SK-N-SH (cell line): Measurements from ENCODE around the gene NDUFB2. TPM values are rescaled to one million over a fixed set of nuclear protein-coding genes. Genes with fewer than 3 reads are reported as not detected.

Source experiments
- CTCF ChIA-PET: fragments of 300-600, 350-600 bp; formaldehyde crosslinking; extraction: SDS; loops from one replicate; lab custom pipeline; 2021; lab: Yijun Ruan, JAX
- POLR2A ChIA-PET: fragments of 350-600 bp; sonication (Branson Sonifier 250); formaldehyde crosslinking; extraction: SDS; loops from one replicate; lab custom pipeline; 2020; ENCODE audit warnings: antibody characterized with exemption, inconsistent platforms; lab: Yijun Ruan, JAX
- DNase-seq: peaks from one replicate; pipeline ENCODE4 v3.0.0; 2012
- H2AFZ ChIP-seq: fragments of 200-600 bp; sonication (generic); 2 replicates; pipeline ENCODE4 v1.8.1; 2016; ENCODE audit warnings: antibody characterized with exemption, mild to moderate bottlenecking, low read depth
- H3F3A ChIP-seq: fragments of 200-600 bp; sonication (generic); replicated peaks from 2 replicates; pipeline ENCODE3; 2016; ENCODE audit warnings: antibody characterized with exemption, mild to moderate bottlenecking; ENCODE audit not compliant: insufficient read depth
- H3K27ac ChIP-seq, 2 experiments: fragments of 200-500 bp in 1 of 2; fragments of 200-600 bp in 1 of 2; sonication (Bioruptor generic) in 1 of 2; sonication (generic), shearing (Covaris generic) in 1 of 2; 2 replicates each; pipeline versions ENCODE4 v1.5.1 to v1.6.1; 2014 to 2016; ENCODE audit warnings: low read depth in 2 of 2, inconsistent platforms in 1 of 2, low read length in 1 of 2, mild to moderate bottlenecking in 1 of 2, mixed read lengths in 1 of 2
- H3K27me3 ChIP-seq: fragments of 200-600 bp; sonication (generic), shearing (Covaris generic); 2 replicates; pipeline ENCODE4 v1.6.1; 2016; ENCODE audit warnings: mixed run types; ENCODE audit not compliant: insufficient read depth
- H3K36me3 ChIP-seq, 2 experiments: fragments of 200-500 bp in 1 of 2; fragments of 200-600 bp in 1 of 2; sonication (Bioruptor generic) in 1 of 2; sonication (generic) in 1 of 2; replicated peaks in 1 of 2; 2 replicates each; pipeline versions ENCODE3 to v1.5.1; 2014 to 2016; ENCODE audit warnings: low read length in 1 of 2, mild to moderate bottlenecking in 1 of 2; ENCODE audit not compliant: insufficient read depth in 2 of 2, control insufficient read depth in 1 of 2
- H3K4me1 ChIP-seq, 2 experiments: fragments of 200-500 bp in 1 of 2; fragments of 200-600 bp in 1 of 2; sonication (Bioruptor generic) in 1 of 2; sonication (generic), shearing (Covaris generic) in 1 of 2; 2 replicates each; pipeline versions ENCODE4 v1.5.1 to v1.6.1; 2014 to 2016; ENCODE audit warnings: low read depth in 1 of 2, low read length in 1 of 2, mixed run types in 1 of 2; ENCODE audit not compliant: insufficient read depth in 2 of 2, control insufficient read depth in 1 of 2
- H3K4me2 ChIP-seq: fragments of 200-600 bp; sonication (generic), shearing (Covaris generic); 2 replicates; pipeline ENCODE4 v1.6.1; 2017; ENCODE audit warnings: mixed run types
- H3K4me3 ChIP-seq, 2 experiments: fragments of 200-500 bp in 1 of 2; fragments of 200-600 bp in 1 of 2; sonication (Bioruptor generic) in 1 of 2; sonication (generic), shearing (Covaris generic) in 1 of 2; 2 replicates each; pipeline versions ENCODE4 v1.5.1 to v1.8.1; 2014 to 2016; ENCODE audit warnings: low read depth in 2 of 2, inconsistent platforms in 1 of 2, low read length in 1 of 2, mild to moderate bottlenecking in 1 of 2, mixed read lengths in 1 of 2, moderate library complexity in 1 of 2
- H3K79me2 ChIP-seq: fragments of 200-600 bp; sonication (generic); 2 replicates; pipeline ENCODE4 v1.8.1; 2017; ENCODE audit warnings: mild to moderate bottlenecking; ENCODE audit not compliant: insufficient read depth
- H3K9ac ChIP-seq: fragments of 200-600 bp; sonication (generic); 2 replicates; pipeline ENCODE4 v1.6.1; 2017; ENCODE audit warnings: mixed run types
- H3K9me2 ChIP-seq: fragments of 200-600 bp; sonication (generic); 2 replicates; pipeline ENCODE4 v1.6.1; 2017; ENCODE audit warnings: mixed run types
- H3K9me3 ChIP-seq: fragments of 200-600 bp; sonication (generic); 2 replicates; pipeline ENCODE4 v1.6.1; 2017; ENCODE audit warnings: mixed run types, mild to moderate bottlenecking, moderate library complexity
- H4K20me1 ChIP-seq: fragments of 200-600 bp; sonication (generic); 2 replicates; pipeline ENCODE4 v1.6.1; 2017; ENCODE audit warnings: mild to moderate bottlenecking, mixed run types; ENCODE audit not compliant: insufficient read depth
- CTCF ChIP-seq: fragments of 200-600 bp; sonication (generic); IDR thresholded peaks from 2 replicates; pipeline ENCODE4 v1.6.1; 2017; ENCODE audit warnings: antibody characterized with exemption, mild to moderate bottlenecking, moderate library complexity
- EZH2phosphoT487 ChIP-seq: fragments of 200-600 bp; sonication (generic); IDR thresholded peaks from 2 replicates; pipeline ENCODE4 v1.6.1; 2017; ENCODE audit warnings: low read depth, mixed run types, mild to moderate bottlenecking, antibody characterized with exemption, moderate library complexity, borderline replicate concordance
- GATA2 ChIP-seq: sonication (generic); formaldehyde crosslinking; IDR thresholded peaks from 2 replicates; pipeline ENCODE4 v1.5.0; 2020; ENCODE audit warnings: mild to moderate bottlenecking, missing genetic modification reagents
- JUND ChIP-seq: IDR thresholded peaks from 2 replicates; pipeline ENCODE4 v1.4.0; 2012
- MAX ChIP-seq: IDR thresholded peaks from 2 replicates; pipeline ENCODE4 v1.4.0; 2012; ENCODE audit warnings: low read depth
- MXI1 ChIP-seq: IDR thresholded peaks from 2 replicates; pipeline ENCODE4 v1.6.1; 2012; ENCODE audit warnings: mild to moderate bottlenecking, low read depth, low read length, improper control_type of control experiment
- NFIC ChIP-seq: IDR thresholded peaks from 2 replicates; pipeline ENCODE4 v1.4.0; 2012; ENCODE audit warnings: borderline replicate concordance
- PBX3 ChIP-seq: IDR thresholded peaks from 2 replicates; pipeline ENCODE4; 2012
- POLR2AphosphoS5 ChIP-seq: IDR thresholded peaks from 2 replicates; pipeline ENCODE4 v1.6.1; 2012; ENCODE audit warnings: low read depth, low read length
- SMC3 ChIP-seq: IDR thresholded peaks from 2 replicates; pipeline ENCODE4 v1.6.1; 2012; ENCODE audit warnings: low read depth, low read length, improper control_type of control experiment
- TEAD4 ChIP-seq: IDR thresholded peaks from 2 replicates; pipeline ENCODE4 v1.4.0; 2012; ENCODE audit warnings: mild to moderate bottlenecking, borderline replicate concordance; ENCODE audit not compliant: insufficient read depth
- ZBTB33 ChIP-seq: IDR thresholded peaks from 2 replicates; pipeline ENCODE4 v1.4.0; 2012; ENCODE audit warnings: low read depth, borderline replicate concordance
- WGBS: methylation state at CpG from one replicate; pipeline ENCODE4 v1.1.6; 2017; ENCODE audit warnings: low lambda C conversion rate; 5-methylcytosine and 5-hydroxymethylcytosine counted together
- polyA plus RNA-seq, 3 experiments: library from polyadenylated mRNA; depleted of rRNA; stranded (reverse); fragments of >200 nt; gene quantifications; 2 replicates each; pipeline ENCODE4 v1.2.3, GENCODE V29; 2012

Gene NDUFB2
- polyA plus RNA-seq, 1 of the 3 experiments (the other 2 are of a cell fraction), result 1,214 TPM

GRCh38 chr7:140655511-140656408, 40.7 kb upstream of the NDUFB2 start:
- ChIA-PET POLR2A (no interaction called here), CTCF (interaction anchor here (0.8 to 2.4 kb wide), 3 partner anchors 19 to 138 kb away, joined by 3 to 18 read pairs (median 3); no protein-coding TSS in a partner anchor)
- no peaks in the 10 kb centered on the region for H3K9me3 ChIP-seq
- no peaks in the 10 kb centered on the region for H3F3A ChIP-seq
- no peaks in the 10 kb centered on the region for H3K79me2 ChIP-seq
- H3K9ac ChIP-seq, result no peak overlapping the region
- DNase-seq, result no peak
- H3K36me3 ChIP-seq, result no peaks in the 10 kb centered on the region
- no peak overlapping the region for H3K4me3 ChIP-seq
- H2AFZ ChIP-seq, result no peak overlapping the region
- 0 out of 2 replicates have a peak, but pooled peaks cover 7% of the 10 kb centered on the region for H3K27me3 ChIP-seq
- H3K4me1 ChIP-seq, result peaks cover 0 to 3% of the 10 kb centered on the region in 2 experiments; a peak in 1 of 4 replicates
- H3K27ac ChIP-seq, result no peak overlapping the region
- WGBS, result 81% methylated on average over 16 of the region's 16 CpGs
- no peaks in the 10 kb centered on the region for H3K9me2 ChIP-seq
- no peak for TF ChIP-seq CTCF
- TF ChIP-seq MXI1, result no peak
- TF ChIP-seq ZBTB33, result no peak
- TF ChIP-seq EZH2phosphoT487, result no peak
- TF ChIP-seq GATA2 (CRISPR knock-in tag), result no peak
- TF ChIP-seq PBX3, result no peak
- TF ChIP-seq MAX, result no peak
- TF ChIP-seq JUND, result no peak
- TF ChIP-seq POLR2AphosphoS5, result no peak
- no peak for TF ChIP-seq TEAD4
- TF ChIP-seq SMC3, result no peak
- TF ChIP-seq NFIC, result no peak
- H3K4me2 ChIP-seq, result no peak overlapping the region
- no peaks in the 10 kb centered on the region for H4K20me1 ChIP-seq
